ENCODE measurements around the gene STXBP6.

STXBP6 gene

DNA sequence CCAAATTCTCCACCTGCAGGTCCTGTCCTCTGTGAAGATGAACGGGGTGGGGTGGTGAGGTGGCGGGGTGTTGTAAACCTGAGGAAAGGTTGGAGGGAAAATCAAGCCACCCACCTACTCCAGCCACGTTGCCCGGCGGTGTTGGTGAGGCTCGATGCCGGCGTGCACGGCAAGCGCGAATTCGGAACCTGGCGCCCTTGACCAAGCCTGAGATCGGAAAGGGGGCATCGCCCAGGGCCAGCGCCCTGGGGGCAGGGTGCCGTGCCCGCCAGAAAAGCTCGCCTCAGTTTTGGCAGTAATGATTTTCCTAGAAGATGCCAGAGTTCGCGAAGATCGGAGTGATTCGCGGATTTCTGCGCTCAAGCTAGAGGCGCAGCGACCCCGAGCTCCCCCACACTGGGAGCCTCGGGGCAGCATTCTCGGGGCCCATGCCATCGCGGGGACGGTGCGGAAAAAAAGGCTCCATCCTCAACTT is 817 bp downstream of the STXBP6 start:
- Histone ChIP-seq H3K4me1 (ENCODE audit: control insufficient read depth, insufficient read depth, low read length) (peaks cover 21% of the 10 kb centered on the region), H3K9ac (ENCODE audit: low read depth, low read length) (peak overlapping the region; percentile 49), H3K4me3 (ENCODE audit: low read depth, low read length) (peak overlapping the region; percentile 56), H3K27me3 (ENCODE audit: control insufficient read depth, insufficient read depth, low read length) (peaks cover 55% of the 10 kb centered on the region), H3K9me3 (ENCODE audit: control insufficient read depth, insufficient read depth, low read length) (no peaks in the 10 kb centered on the region), H3K36me3 (ENCODE audit: control insufficient read depth, insufficient read depth, low read length) (no peaks in the 10 kb centered on the region)

DNA sequence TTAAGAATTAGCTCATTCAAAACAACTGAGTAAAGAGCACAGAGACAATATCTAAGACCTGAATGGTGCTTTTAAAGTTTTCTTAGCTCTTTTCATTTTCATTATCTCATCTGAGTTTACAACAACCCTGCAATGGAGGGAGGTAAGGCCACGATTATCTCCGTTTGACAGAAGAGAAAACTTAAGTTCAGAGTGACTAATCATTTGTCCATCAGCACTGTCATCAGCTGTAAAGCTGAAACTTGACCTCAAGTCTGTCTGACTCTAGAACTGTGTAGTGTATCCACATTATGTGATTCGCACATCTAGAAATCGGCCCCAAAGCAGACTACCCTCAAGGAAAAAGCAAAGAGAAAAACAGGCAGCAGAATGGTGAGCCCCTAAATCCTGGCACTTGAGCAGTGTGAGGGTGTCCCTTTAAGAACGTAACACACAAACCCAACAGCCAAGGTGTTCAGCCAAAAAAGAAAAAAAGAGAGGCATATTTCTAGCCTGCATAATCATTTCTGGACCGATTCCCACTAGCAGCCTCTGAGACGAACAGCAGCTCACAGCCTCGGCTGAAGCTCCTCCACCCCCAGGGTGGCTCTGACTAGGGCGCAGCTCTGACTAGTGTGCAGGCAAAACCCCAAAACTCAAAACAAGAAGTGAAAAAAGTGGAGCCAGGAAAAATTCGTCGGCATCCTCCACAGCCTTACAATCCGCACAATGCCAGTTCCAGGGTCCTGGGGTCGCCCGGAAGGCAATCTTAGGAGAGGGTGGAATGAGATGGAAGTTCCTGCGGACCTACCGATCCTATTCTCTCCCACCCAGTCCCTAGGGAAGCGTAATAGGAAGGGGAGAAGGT is 1.6 kb downstream of the STXBP6 start:
- Histone ChIP-seq H3K9ac (ENCODE audit: low read depth, low read length) (no peak overlapping the region), H3K4me3 (ENCODE audit: low read depth, low read length) (peak overlapping the region; percentile 56), H3K36me3 (ENCODE audit: control insufficient read depth, insufficient read depth, low read length) (no peaks in the 10 kb centered on the region), H3K4me1 (ENCODE audit: control insufficient read depth, insufficient read depth, low read length) (peaks cover 21% of the 10 kb centered on the region), H3K27me3 (ENCODE audit: control insufficient read depth, insufficient read depth, low read length) (peaks cover 55% of the 10 kb centered on the region), H3K9me3 (ENCODE audit: control insufficient read depth, insufficient read depth, low read length) (no peaks in the 10 kb centered on the region)

DNA sequence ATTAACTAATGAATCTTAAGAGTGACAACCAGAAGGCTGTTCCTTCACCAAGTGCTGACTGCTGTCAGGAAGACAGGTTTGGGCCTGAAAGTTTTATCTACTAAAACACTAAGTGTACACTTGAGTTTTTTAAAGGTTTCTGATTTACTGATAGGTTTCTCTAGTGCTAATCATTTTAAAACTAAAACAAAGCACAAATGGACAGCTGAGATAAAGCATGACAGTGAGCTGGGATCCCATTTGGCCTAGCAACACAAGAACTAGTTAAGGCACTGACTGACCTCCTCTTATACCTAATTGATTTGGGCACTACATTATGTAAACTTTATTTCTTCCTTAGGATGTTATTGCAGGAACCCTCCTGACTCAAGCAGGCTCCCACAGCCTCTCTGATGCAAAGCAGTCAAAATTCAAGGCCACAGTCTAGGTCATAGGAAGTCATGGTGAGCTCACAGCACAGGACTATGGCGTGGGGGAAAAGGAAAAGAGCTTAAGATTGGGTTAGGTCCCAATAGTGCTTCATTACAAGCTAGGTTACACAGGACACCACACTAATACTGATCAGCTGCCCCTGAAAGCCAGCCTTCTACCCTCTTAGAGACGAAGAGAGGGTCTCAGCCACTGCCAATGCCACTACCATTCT is 3.5 kb downstream of the STXBP6 start:
- Histone ChIP-seq H3K4me1 (ENCODE audit: control insufficient read depth, insufficient read depth, low read length) (peaks cover 14% of the 10 kb centered on the region), H3K4me3 (ENCODE audit: low read depth, low read length) (no peak overlapping the region), H3K9ac (ENCODE audit: low read depth, low read length) (no peak overlapping the region), H3K27me3 (ENCODE audit: control insufficient read depth, insufficient read depth, low read length) (peaks cover 42% of the 10 kb centered on the region), H3K9me3 (ENCODE audit: control insufficient read depth, insufficient read depth, low read length) (no peaks in the 10 kb centered on the region), H3K36me3 (ENCODE audit: control insufficient read depth, insufficient read depth, low read length) (no peaks in the 10 kb centered on the region)

DNA sequence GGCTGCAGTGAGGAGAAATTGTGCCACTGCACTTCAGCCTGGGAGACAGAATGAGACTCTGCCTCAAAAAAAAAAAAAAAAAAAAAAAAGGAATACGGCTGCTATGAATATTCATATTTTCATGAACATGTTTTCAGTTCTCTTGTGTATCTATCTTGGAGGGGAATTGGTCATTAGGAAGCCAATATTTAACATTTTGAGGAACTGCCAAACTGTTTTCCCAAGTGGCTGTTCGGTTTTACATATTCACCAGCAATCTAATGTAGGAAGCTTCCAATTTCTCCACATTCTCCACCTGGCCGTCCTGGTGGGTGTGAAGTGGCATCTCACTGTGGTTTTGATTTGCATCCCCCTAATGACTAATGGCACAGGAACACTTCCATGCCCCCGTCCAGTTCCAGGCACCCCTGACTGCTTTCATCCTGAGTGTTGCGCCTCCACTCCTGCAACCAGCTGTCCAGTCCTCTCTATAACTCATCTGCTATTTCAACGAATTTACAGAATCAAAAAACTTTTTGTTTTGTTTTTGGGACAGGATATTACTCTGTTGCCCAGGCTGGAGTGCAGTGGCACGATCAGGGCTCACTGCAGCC is 5.7 kb downstream of the STXBP6 start:
- Histone ChIP-seq H3K36me3 (ENCODE audit: control insufficient read depth, insufficient read depth, low read length) (no peaks in the 10 kb centered on the region), H3K4me1 (ENCODE audit: control insufficient read depth, insufficient read depth, low read length) (peaks cover 4% of the 10 kb centered on the region), H3K9me3 (ENCODE audit: control insufficient read depth, insufficient read depth, low read length) (no peaks in the 10 kb centered on the region), H3K4me3 (ENCODE audit: low read depth, low read length) (no peak overlapping the region), H3K27me3 (ENCODE audit: control insufficient read depth, insufficient read depth, low read length) (peaks cover 25% of the 10 kb centered on the region), H3K9ac (ENCODE audit: low read depth, low read length) (no peak overlapping the region)

DNA sequence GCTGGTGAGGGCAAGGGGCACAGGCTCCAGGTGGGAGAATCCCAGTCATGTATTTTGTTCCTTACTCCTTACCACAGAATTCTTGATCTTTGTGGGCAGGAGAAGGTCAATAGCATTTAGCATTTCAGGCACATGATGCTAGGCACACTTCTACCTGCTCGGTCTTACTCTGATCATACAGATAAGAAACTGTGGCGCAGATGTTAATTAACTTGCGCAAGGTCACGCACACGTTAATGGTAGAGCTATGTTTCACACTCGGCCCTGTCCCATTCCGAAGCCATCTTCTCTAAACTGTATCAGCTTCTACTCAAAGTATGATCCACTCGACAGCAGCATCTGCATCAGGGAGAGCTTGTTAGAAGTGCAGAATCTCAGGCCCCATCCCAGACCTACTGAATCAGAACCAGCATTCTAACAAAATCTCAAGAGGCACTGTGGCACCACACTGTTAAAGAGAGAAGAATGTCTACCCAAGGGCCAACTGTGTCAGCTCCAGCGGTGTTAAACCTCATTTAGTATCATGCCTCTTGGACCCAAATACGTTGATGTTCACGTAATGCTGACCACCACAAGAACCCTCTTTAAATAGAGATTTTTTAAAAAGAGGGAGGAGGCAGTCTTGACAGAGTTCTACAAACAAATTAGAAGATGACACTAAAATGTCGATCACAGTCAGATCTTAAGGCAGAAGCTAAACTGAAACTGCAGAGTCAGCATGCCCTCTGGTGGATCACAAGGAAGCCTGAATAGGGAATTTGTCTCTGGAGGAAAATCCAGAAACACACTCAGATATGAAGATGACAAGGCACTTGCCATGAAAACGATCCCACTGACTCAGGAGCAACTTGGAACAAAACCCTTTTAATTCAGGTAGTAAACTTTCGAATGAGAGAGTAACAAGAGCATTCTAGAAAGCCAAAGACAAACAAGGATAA is 7.3 kb downstream of the STXBP6 start:
- no peaks in the 10 kb centered on the region for H3K9me3 ChIP-seq (ENCODE audit: control insufficient read depth, insufficient read depth, low read length)
- H3K4me1 ChIP-seq (ENCODE audit: control insufficient read depth, insufficient read depth, low read length) = peaks cover 4% of the 10 kb centered on the region
- no peak overlapping the region for H3K9ac ChIP-seq (ENCODE audit: low read depth, low read length)
- H3K36me3 ChIP-seq (ENCODE audit: control insufficient read depth, insufficient read depth, low read length) = no peaks in the 10 kb centered on the region
- peaks cover 10% of the 10 kb centered on the region for H3K27me3 ChIP-seq (ENCODE audit: control insufficient read depth, insufficient read depth, low read length)
- no peak overlapping the region for H3K4me3 ChIP-seq (ENCODE audit: low read depth, low read length)

DNA sequence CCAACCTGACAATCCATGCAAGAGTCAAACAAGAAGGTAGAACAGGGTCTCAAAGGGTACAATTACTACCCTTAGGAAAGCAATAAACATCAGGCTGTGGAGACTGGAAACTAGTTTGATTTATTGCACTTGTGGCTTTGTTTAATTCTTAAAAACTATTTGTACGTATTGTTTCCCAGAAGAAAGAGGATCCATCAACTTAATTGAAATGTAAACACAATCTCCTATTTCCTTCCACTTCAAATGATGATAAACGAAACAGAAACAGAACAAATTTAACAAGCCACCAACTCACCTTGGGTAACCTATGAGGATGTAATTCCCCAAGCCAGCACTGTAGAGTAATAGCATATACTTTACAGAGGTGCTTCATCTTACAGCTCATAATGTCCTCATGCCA is 8.0 kb downstream of the STXBP6 start:
- Histone ChIP-seq H3K27me3 (ENCODE audit: control insufficient read depth, insufficient read depth, low read length) (peaks cover 2% of the 10 kb centered on the region), H3K4me3 (ENCODE audit: low read depth, low read length) (no peak overlapping the region), H3K9ac (ENCODE audit: low read depth, low read length) (no peak overlapping the region), H3K9me3 (ENCODE audit: control insufficient read depth, insufficient read depth, low read length) (no peaks in the 10 kb centered on the region), H3K36me3 (ENCODE audit: control insufficient read depth, insufficient read depth, low read length) (no peaks in the 10 kb centered on the region), H3K4me1 (ENCODE audit: control insufficient read depth, insufficient read depth, low read length) (peaks cover 4% of the 10 kb centered on the region)

DNA sequence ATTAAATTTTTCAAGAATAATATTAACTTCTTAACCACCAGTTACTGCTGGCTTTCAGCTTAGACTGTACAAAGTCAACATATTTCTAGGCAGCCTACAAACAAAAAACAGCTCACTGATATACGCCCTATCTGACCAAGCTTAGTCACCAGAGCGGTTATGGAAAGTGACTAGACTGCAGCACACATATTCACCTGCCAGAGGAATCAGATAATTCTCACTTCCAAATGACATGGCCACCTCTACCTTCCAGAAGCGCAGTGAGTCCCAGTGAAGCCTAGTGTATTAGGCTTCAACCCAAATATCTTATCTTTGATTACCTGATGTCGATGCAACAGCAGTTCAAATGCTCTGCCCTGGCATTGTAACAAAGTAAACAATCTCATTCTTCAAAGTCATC is 8.5 kb downstream of the STXBP6 start:
- Histone ChIP-seq H3K9me3 (ENCODE audit: control insufficient read depth, insufficient read depth, low read length) (no peaks in the 10 kb centered on the region), H3K4me1 (ENCODE audit: control insufficient read depth, insufficient read depth, low read length) (peaks cover 4% of the 10 kb centered on the region), H3K27me3 (ENCODE audit: control insufficient read depth, insufficient read depth, low read length) (no peaks in the 10 kb centered on the region), H3K9ac (ENCODE audit: low read depth, low read length) (no peak overlapping the region), H3K36me3 (ENCODE audit: control insufficient read depth, insufficient read depth, low read length) (no peaks in the 10 kb centered on the region), H3K4me3 (ENCODE audit: low read depth, low read length) (no peak overlapping the region)

DNA sequence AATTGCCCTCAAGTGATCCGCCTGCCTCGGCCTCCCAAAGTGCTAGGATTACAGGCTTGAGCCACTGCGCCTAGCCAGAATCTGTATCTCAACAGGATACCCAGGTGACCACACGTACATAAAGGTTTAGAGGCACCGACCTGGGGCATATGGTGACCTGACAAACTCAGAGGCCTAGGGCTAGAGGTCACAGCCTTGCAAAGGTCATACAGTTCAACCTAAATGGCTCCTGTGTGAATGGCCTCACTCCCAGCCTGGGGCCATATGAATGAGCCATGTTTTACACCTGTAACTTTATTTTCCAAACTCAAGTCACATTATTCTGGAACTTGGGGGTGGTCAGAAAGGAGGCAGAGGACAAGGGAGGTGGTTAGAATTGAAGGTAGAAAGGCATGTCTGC is 10.0 kb downstream of the STXBP6 start:
- H3K27me3 ChIP-seq (ENCODE audit: control insufficient read depth, insufficient read depth, low read length) = no peaks in the 10 kb centered on the region
- H3K9me3 ChIP-seq (ENCODE audit: control insufficient read depth, insufficient read depth, low read length) = no peaks in the 10 kb centered on the region
- H3K36me3 ChIP-seq (ENCODE audit: control insufficient read depth, insufficient read depth, low read length) = no peaks in the 10 kb centered on the region
- H3K9ac ChIP-seq (ENCODE audit: low read depth, low read length) = no peak overlapping the region
- no peak overlapping the region for H3K4me3 ChIP-seq (ENCODE audit: low read depth, low read length)
- H3K4me1 ChIP-seq (ENCODE audit: control insufficient read depth, insufficient read depth, low read length) = peaks cover 4% of the 10 kb centered on the region

DNA sequence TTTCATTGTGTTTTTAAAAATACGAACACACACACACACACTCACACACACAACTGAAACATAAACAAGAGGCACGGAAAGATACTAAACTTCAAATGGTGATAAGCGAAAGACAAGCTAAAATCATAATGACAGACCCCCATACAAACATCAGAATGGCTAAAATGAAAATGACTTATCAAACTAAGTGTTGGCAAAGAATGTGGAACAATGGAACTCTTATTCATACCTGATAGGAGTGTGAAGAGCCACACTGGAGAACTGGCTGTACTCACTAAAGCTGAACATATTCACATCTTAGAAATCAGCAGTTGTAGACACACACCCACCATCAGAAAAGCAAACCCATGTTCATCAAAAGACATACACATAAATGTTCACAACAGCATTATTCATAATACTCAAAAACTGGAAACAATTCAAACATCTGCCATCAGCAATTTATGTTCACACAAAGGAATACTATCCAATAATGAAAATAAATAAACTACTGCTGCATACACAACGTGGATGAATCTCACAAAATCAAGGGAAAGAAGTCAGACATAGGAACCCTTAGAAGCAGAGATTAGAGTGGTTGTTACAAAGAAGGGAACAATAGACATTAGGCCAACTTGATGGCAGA is 11.8 kb downstream of the STXBP6 start:
- Histone ChIP-seq H3K36me3 (ENCODE audit: control insufficient read depth, insufficient read depth, low read length) (no peaks in the 10 kb centered on the region), H3K4me1 (ENCODE audit: control insufficient read depth, insufficient read depth, low read length) (peaks cover 4% of the 10 kb centered on the region), H3K9me3 (ENCODE audit: control insufficient read depth, insufficient read depth, low read length) (no peaks in the 10 kb centered on the region), H3K9ac (ENCODE audit: low read depth, low read length) (no peak overlapping the region), H3K27me3 (ENCODE audit: control insufficient read depth, insufficient read depth, low read length) (no peaks in the 10 kb centered on the region), H3K4me3 (ENCODE audit: low read depth, low read length) (no peak overlapping the region)

DNA sequence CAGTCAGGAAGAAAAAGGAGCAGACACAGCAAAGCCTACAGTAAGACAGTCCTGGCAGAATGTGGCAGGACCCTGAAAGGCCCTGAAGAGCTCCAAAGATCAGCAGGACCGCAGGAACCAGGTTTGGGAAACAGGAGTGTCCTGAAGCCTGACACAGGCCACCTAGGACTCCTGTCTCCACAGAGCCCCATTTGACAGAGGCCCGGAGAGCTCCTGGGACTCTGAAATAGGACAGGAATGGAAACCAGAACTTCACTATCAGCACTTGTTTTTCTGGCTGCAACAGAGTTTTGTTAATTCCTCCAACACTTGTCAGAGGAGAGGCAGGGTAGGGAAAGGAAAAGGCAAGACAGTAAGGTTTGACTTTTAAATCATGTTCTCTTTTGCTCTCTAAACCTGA is 12.9 kb downstream of the STXBP6 start:
- Histone ChIP-seq H3K36me3 (ENCODE audit: control insufficient read depth, insufficient read depth, low read length) (no peaks in the 10 kb centered on the region), H3K4me1 (ENCODE audit: control insufficient read depth, insufficient read depth, low read length) (peaks cover 4% of the 10 kb centered on the region), H3K9me3 (ENCODE audit: control insufficient read depth, insufficient read depth, low read length) (no peaks in the 10 kb centered on the region), H3K9ac (ENCODE audit: low read depth, low read length) (no peak overlapping the region), H3K27me3 (ENCODE audit: control insufficient read depth, insufficient read depth, low read length) (no peaks in the 10 kb centered on the region), H3K4me3 (ENCODE audit: low read depth, low read length) (no peak overlapping the region)

Data from iPS-15b (cell line).